DND-41 (cell line): ENCODE data around the gene FOXP1.

Source experiments
- ATAC-seq: fragments of 200-7000 bp; cut with Tn5 transposase; 3 replicates; pipeline ENCODE4 v1.9.1; 2021; ENCODE audit warnings: low read depth; ENCODE audit not compliant: insufficient read depth
- DNase-seq: peaks from one replicate; pipeline ENCODE4 v3.0.0-alpha.2; 2020
- H2AFZ ChIP-seq: 2 replicates; pipeline ENCODE4 v1.6.0; 2012; ENCODE audit warnings: low read depth, low read length
- H3K27ac ChIP-seq: 2 replicates; pipeline ENCODE4 v1.5.1; 2012; ENCODE audit warnings: low read length, inconsistent platforms
- H3K27me3 ChIP-seq: fragments of 200-600 bp; sonication (generic); 2 replicates; pipeline ENCODE4 v1.6.0; 2012; ENCODE audit warnings: low read length, mild to moderate bottlenecking, inconsistent platforms; ENCODE audit not compliant: insufficient read depth, poor library complexity
- H3K36me3 ChIP-seq: 2 replicates; pipeline ENCODE4 v1.5.1; 2012; ENCODE audit warnings: low read length, inconsistent platforms; ENCODE audit not compliant: insufficient read depth
- H3K4me1 ChIP-seq: 2 replicates; pipeline ENCODE4 v1.5.1; 2012; ENCODE audit warnings: mild to moderate bottlenecking, low read length; ENCODE audit not compliant: insufficient read depth
- H3K4me2 ChIP-seq: 2 replicates; pipeline ENCODE4 v1.6.0; 2012; ENCODE audit warnings: mild to moderate bottlenecking, moderate library complexity, low read length, inconsistent platforms; ENCODE audit not compliant: insufficient read depth
- H3K4me3 ChIP-seq, 2 experiments: fragments of 200-600 bp in 1 of 2; shearing (Covaris generic) in 1 of 2; 2 replicates each; pipeline ENCODE4 v1.5.1; 2012 to 2016; ENCODE audit warnings: inconsistent platforms in 2 of 2, low read length in 2 of 2, mild to moderate bottlenecking in 2 of 2, low read depth in 1 of 2, moderate library complexity in 1 of 2
- H3K79me2 ChIP-seq: 2 replicates; pipeline ENCODE4 v1.6.0; 2012; ENCODE audit warnings: low read length, inconsistent platforms; ENCODE audit not compliant: insufficient read depth
- H3K9ac ChIP-seq: 2 replicates; pipeline ENCODE4 v1.6.0; 2012; ENCODE audit warnings: low read depth, mild to moderate bottlenecking, inconsistent platforms, low read length, moderate library complexity
- H3K9me3 ChIP-seq: 2 replicates; pipeline ENCODE4 v1.5.1; 2012; ENCODE audit warnings: low read length, moderate library complexity, mild to moderate bottlenecking, inconsistent platforms; ENCODE audit not compliant: insufficient read depth, severe bottlenecking
- H4K20me1 ChIP-seq: 2 replicates; pipeline ENCODE4 v1.6.0; 2012; ENCODE audit warnings: low read length; ENCODE audit not compliant: insufficient read depth
- EZH2 ChIP-seq: IDR thresholded peaks from 3 replicates; pipeline ENCODE4 v1.6.1; 2012; ENCODE audit warnings: borderline replicate concordance, low read depth, mild to moderate bottlenecking, moderate library complexity, low read length, inconsistent platforms; ENCODE audit not compliant: severe bottlenecking
- TF ChIP-seq, protein P1 (sequence below): IDR thresholded peaks from 2 replicates; pipeline ENCODE4 v1.5.1; 2012; ENCODE audit warnings: borderline replicate concordance, low read length, moderate library complexity, mild to moderate bottlenecking; ENCODE audit not compliant: poor library complexity, severe bottlenecking; ENCODE audit errors: extremely low read depth

The FOXP1 gene

DNA sequence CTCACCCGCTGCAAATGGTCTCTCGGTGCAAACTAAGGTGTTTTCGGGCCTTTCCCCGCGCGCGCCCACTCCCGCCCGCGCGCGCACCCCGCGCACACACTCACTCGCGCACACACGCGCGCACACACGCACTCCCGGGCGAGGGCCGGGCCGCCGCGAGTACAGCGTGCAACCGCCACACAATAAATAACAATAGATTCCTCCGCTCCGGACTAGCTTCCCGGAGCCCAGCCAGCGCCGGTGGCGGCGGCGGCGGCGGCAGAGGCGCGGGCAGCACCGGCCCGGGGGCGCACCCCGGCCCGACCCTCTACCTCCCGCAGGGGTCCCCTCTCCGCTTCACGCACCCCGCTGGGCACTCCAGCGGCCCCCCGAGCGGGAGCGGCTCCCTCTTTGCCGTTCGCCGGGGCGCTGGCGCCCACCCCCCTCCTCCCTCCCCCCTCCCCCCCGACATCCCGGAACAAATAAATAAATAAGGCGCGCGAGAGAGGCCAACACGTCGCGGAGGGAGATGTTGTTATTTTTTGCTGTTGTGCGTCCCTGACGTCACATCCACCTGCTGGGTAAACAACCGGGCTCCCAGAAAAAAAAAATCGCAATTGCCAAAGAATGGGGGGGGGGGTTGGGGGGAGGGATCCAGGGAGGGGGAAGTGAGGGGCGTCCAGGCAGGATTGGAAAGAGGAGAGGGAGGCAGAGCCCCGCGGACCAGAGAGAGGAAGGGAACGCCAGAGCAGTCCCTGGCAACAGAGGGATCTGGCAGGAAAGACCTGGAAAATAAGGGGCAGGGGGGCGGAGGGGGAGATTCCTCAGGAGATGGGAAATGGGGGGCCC lies at the start of gene FOXP1:
Gene FOXP1 (minus strand): TSS at position 163 of the 828 bp plus-strand sequence. CDS start 385,347 bp downstream, outside the sequence.
- Histone ChIP-seq H3K4me3 (peak within 1 kb of the TSS; percentile 78 to 82), H3K36me3 (no peaks in the 10 kb centered on the region; the same call in 1 of the 2 replicates), H3K4me1 (peaks cover 42% of the 10 kb centered on the region), H3K27ac (peak within 1 kb of the TSS; percentile 99), H4K20me1 (no peaks in the 10 kb centered on the region), H3K4me2 (peak within 1 kb of the TSS; percentile 65), H3K9me3 (no peaks in the 10 kb centered on the region), H3K27me3 (no peaks in the 10 kb centered on the region), H2AFZ (peak within 1 kb of the TSS; percentile 87), H3K9ac (peak within 1 kb of the TSS; percentile 99), H3K79me2 (peaks cover 47% of the 10 kb centered on the region)
- DNase-seq (peak; percentile 83), ATAC-seq (peak; percentile 51)
- TF ChIP-seq, protein P1, sequence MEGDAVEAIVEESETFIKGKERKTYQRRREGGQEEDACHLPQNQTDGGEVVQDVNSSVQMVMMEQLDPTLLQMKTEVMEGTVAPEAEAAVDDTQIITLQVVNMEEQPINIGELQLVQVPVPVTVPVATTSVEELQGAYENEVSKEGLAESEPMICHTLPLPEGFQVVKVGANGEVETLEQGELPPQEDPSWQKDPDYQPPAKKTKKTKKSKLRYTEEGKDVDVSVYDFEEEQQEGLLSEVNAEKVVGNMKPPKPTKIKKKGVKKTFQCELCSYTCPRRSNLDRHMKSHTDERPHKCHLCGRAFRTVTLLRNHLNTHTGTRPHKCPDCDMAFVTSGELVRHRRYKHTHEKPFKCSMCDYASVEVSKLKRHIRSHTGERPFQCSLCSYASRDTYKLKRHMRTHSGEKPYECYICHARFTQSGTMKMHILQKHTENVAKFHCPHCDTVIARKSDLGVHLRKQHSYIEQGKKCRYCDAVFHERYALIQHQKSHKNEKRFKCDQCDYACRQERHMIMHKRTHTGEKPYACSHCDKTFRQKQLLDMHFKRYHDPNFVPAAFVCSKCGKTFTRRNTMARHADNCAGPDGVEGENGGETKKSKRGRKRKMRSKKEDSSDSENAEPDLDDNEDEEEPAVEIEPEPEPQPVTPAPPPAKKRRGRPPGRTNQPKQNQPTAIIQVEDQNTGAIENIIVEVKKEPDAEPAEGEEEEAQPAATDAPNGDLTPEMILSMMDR = no peak
- no peak for TF ChIP-seq EZH2

DNA sequence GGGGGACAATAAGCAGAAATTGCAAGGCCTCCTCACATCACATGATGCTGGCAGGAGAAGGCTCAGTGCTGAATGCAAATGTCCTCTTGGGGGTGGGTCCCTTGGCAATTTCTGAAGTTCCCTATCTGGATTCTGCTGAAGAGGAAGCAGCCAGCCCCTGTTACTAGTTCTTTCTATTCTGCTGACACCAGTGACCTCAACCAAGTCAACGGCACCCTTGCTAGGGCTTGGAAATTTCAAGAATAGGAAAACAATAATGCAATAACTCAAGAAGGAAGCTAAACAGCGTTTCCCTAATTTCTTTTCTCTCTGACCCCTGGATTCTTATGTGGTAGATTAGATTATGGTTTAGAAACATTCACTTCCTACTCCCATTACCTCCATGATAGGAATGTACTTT lies 46.2 kb upstream of the FOXP1 start:
- ATAC-seq (no peak), DNase-seq (no peak)
- Histone ChIP-seq H3K4me3 (no peak overlapping the region), H3K79me2 (no peaks in the 10 kb centered on the region), H3K4me1 (no peaks in the 10 kb centered on the region), H3K36me3 (no peaks in the 10 kb centered on the region), H4K20me1 (no peaks in the 10 kb centered on the region), H3K27me3 (no peaks in the 10 kb centered on the region), H2AFZ (no peak overlapping the region), H3K9ac (no peak overlapping the region), H3K4me2 (no peak overlapping the region), H3K27ac (no peak overlapping the region), H3K9me3 (no peaks in the 10 kb centered on the region)
- TF ChIP-seq, protein P1 = no peak
- no peak for TF ChIP-seq EZH2

DNA sequence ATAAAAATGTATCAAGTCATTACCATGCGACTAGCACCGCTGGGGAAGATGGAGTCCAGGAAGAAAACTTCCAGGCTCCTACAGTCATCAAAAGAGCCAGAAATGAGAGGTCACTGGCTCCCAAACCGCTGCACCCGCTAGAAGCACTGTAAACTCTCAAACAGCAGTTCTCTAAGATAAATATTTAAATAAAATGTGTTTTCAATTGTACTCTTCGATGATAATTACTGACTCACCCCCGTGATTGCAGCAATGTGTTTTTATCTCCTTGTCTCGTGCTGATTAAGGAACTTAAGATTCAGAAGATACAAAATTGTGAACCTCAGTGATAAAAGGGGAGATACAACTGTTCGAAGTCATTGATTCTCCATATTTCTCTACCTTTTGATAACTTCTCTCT lies 45.8 kb upstream of the FOXP1 start:
- H3K27me3 ChIP-seq = no peaks in the 10 kb centered on the region
- no peaks in the 10 kb centered on the region for H3K4me1 ChIP-seq
- H3K36me3 ChIP-seq = no peaks in the 10 kb centered on the region
- H3K4me2 ChIP-seq = no peak overlapping the region
- no peaks in the 10 kb centered on the region for H3K9me3 ChIP-seq
- no peak for DNase-seq
- no peak for TF ChIP-seq EZH2
- TF ChIP-seq, protein P1 = no peak
- no peaks in the 10 kb centered on the region for H3K79me2 ChIP-seq
- no peak overlapping the region for H3K4me3 ChIP-seq
- no peak overlapping the region for H3K9ac ChIP-seq
- H3K27ac ChIP-seq = no peak overlapping the region
- H4K20me1 ChIP-seq = no peaks in the 10 kb centered on the region
- no peak overlapping the region for H2AFZ ChIP-seq
- no peak for ATAC-seq

DNA sequence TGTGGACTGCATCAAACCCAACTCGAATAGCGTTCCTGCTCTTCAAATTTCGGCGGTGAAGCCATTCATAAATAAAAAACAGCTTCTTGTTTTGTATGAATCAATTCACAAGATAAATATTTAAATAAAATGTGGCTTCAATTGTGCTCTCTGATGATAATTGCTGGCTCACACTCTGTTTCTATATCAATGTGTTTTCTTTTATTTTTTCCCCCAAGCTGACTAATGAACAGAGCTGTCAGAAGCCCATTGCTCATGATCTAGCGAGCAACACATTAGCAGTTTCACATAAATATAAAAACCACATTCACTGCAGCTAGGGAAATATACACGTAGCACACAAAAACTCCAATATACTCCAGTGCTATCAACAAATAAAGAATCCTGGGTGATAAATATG lies 45.0 kb upstream of the FOXP1 start:
- no peak overlapping the region for H3K4me3 ChIP-seq
- no peak overlapping the region for H3K9ac ChIP-seq
- H3K79me2 ChIP-seq = no peaks in the 10 kb centered on the region
- no peaks in the 10 kb centered on the region for H3K4me1 ChIP-seq
- H4K20me1 ChIP-seq = no peaks in the 10 kb centered on the region
- no peak overlapping the region for H3K4me2 ChIP-seq
- no peak overlapping the region for H3K27ac ChIP-seq
- ATAC-seq = no peak
- no peaks in the 10 kb centered on the region for H3K9me3 ChIP-seq
- no peaks in the 10 kb centered on the region for H3K36me3 ChIP-seq
- no peak for DNase-seq
- TF ChIP-seq, protein P1 = no peak
- no peak for TF ChIP-seq EZH2
- H2AFZ ChIP-seq = no peak overlapping the region
- no peaks in the 10 kb centered on the region for H3K27me3 ChIP-seq
